GM20000 (cell line): ENCODE data around the gene SPRING1.

ENCODE experiments used
- DNase-seq: peaks from one replicate; pipeline ENCODE4 v3.0.0; 2012; ENCODE audit warnings: low spot score
- TF ChIP-seq, protein P1 (sequence below): IDR thresholded peaks from 2 replicates; pipeline ENCODE4 v1.5.1; 2012; ENCODE audit warnings: mild to moderate bottlenecking, control low read depth; ENCODE audit errors: extremely low read depth, missing control alignments

The SPRING1 gene

DNA sequence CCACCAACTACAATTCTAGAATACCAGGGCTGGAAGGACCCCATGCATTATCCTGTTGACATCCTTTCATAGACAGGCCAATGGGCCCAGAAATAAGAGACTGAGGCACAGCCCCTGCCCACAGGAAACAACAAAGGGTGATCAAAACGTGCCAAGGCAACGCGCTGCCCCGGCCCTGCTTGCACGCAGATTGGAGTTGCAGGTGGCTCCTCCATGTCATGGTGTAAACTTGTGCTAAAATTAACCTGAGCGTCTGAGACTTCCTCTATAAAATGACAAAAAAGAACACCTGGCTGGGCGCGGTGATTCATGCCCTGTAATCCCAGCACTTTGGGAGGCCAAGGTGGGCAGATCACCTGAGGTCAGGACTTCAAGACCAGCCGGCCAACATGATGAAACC is 30.1 kb downstream of the SPRING1 start:
- TF ChIP-seq, protein P1, sequence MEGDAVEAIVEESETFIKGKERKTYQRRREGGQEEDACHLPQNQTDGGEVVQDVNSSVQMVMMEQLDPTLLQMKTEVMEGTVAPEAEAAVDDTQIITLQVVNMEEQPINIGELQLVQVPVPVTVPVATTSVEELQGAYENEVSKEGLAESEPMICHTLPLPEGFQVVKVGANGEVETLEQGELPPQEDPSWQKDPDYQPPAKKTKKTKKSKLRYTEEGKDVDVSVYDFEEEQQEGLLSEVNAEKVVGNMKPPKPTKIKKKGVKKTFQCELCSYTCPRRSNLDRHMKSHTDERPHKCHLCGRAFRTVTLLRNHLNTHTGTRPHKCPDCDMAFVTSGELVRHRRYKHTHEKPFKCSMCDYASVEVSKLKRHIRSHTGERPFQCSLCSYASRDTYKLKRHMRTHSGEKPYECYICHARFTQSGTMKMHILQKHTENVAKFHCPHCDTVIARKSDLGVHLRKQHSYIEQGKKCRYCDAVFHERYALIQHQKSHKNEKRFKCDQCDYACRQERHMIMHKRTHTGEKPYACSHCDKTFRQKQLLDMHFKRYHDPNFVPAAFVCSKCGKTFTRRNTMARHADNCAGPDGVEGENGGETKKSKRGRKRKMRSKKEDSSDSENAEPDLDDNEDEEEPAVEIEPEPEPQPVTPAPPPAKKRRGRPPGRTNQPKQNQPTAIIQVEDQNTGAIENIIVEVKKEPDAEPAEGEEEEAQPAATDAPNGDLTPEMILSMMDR, result no peak
- DNase-seq, result no peak

DNA sequence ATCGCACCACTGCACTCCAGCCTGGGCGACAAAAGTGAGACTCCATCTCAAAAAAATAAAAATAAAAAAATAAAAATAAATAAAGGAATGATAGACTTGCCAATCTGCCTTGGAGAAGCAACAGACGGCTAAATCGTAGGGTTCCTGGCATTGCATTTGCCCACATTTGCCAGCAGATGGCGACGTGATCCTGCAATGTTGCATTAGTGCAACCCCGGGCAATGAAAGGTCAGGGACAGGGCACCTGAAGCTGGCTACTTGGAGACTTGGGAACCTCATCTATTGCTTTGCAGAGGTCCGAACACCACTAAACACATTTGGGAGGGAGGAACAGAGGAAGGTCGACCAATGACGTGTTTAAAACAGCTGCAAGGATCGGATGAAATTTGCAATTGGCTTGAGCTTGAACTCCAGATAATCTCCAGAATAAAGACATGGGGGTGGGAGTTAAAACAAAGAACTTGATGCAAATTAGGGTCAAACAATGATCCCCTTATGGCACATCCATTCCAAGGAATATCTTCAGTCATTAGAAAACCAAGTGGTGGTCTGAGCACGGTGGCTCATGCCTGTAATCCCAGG is 34.6 kb downstream of the SPRING1 start:
- peak; percentile 77 for DNase-seq
- TF ChIP-seq, protein P1, result peak; percentile 86

DNA sequence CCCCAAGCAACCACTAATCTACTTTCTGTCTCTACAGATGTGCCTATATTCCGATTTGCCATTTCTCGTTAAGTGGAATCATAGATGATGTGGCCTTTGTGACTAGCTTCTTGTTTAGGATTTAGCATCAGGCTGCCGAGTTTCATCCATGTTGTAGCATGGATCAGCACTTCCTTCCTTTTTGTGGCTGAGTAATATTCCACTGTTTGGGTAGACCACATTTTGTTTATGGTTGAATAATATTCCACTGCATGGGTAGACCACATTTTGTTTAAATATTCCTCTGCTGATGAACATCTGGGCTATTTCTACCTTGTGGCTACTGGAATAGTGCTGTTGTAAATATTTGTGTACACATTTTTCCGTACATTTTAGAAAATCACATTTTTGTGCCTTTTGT is 36.4 kb downstream of the SPRING1 start:
- no peak for DNase-seq
- TF ChIP-seq, protein P1, result no peak

DNA sequence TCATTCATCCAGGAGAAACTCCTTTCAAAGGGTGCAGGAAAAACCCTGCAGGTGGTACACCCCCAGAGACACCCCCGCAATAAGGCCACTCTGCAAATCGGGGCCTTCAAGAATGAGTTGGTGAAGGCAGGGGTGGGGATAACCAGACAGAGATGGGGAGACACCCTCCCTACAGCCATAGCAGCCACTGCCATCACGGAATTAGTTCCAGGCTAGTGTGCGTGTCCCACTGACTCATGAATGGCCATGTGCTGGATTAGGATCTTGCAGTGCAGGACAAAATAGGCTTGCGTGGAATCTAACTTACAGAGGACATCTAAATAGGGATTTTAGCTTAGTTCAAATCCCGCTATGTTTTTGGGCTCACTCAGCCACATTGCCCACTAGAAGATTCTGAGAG is 37.8 kb downstream of the SPRING1 start:
- no peak for DNase-seq
- TF ChIP-seq, protein P1, result no peak

DNA sequence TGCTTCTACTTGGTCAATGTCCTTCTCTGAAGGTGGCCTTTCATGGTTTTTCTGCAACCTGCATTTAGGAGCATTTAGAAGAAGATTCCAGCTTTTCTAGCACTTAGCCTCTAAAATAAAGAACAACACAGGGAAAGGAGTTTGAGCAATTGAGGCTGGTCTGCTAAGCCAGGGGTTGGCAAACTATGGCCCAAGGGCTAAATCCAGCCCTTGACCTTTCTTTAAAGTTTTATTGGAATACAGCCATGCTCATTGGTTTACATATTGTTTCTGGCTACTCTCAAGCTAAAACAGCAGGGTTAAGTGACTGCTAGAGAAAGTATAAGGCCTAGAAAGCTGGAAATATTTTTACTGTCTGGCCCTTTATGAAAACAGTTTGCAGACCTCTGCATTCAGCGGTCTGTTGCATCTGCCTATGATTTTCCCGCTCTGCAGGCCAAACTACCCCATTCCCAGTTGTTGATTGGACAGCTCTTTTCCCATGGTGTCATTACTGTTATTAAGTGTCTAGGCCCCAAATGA is 39.3 kb downstream of the SPRING1 start:
- TF ChIP-seq, protein P1, result no peak
- no peak for DNase-seq

DNA sequence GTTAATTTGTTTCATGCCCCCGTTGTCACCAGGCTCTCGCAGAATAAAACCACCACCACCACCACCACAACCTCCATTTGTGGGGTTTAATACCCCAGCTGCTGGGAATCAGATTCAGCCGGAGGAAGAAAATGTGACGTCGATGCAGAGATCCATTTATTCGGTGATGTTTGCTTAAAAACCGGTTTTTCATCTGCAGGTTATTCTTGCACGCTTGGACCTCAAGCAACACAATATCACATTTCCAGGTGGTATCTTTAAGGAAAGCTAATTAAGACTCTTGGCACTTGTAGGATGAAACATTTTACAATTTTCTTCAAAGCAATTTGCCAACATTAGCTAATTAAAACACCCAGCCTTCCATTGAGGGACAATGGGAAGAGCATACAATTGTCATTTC is 39.8 kb downstream of the SPRING1 start:
- DNase-seq, result no peak
- TF ChIP-seq, protein P1, result no peak

DNA sequence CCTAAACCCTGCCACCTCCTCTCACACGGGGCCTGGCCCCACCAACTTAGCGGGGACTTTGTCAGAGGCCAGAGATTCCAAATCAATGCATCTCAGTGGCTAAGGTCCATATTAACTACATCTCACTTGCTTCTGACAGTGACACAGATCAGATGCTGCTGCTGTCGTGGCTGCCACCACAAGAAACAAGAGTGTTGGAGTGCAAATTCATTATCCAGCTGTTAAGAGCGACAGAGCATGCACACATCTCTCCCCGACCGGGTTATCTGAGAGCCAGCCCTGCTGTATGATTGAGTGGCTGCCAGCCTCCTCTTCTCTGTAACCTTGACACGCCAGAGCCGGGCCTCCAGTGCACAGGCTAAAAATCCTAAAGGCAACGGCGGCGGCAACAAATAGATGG is 40.2 kb downstream of the SPRING1 start:
- TF ChIP-seq, protein P1, result no peak
- no peak for DNase-seq
